Measurements from ENCODE around the gene KRTAP2-1.
A peak's percentile ranks its signal among the peaks of the same experiment; 100 is the strongest.
"Not testable (repeated sequence)": the region's sequence is repeated elsewhere in the genome, so short reads cannot be mapped to it uniquely, and the experiment has no call there.

Gene KRTAP2-1
- 0 reads per million in 18 experiments for total RNA-seq

- DNase-seq = not testable (repeated sequence)
Observed at GRCh38 chr17:41046735-41047465, at the start of gene KRTAP2-1. Gene KRTAP2-1, minus strand, starts transcription at chr17:41047316. Its CDS starts 49 bp downstream, at chr17:41047267.

GRCh38 chr17:41096055-41096454 lies 48.9 kb upstream of the KRTAP2-1 start:
- no peak for DNase-seq

GRCh38 chr17:41088760-41089352 lies 41.7 kb upstream of the KRTAP2-1 start:
- not testable (repeated sequence) for DNase-seq

- not testable (repeated sequence) for DNase-seq
Observed at GRCh38 chr17:41084100-41084856, 37.2 kb upstream of the KRTAP2-1 start, which contains the start of gene KRTAP4-7. Gene KRTAP4-7, plus strand, starts transcription at chr17:41084150. Its CDS starts 57 bp downstream, at chr17:41084207.

- DNase-seq = not testable (repeated sequence)
Observed at GRCh38 chr17:41083427-41083826, 36.3 kb upstream of the KRTAP2-1 start.

- DNase-seq = no peak
Observed at GRCh38 chr17:41082626-41083025, 35.5 kb upstream of the KRTAP2-1 start.

GRCh38 chr17:41076788-41077187 lies 29.7 kb upstream of the KRTAP2-1 start:
- DNase-seq = no peak

GRCh38 chr17:41073676-41074075 lies 26.6 kb upstream of the KRTAP2-1 start:
- no peak for DNase-seq

- no peak for DNase-seq
Observed at GRCh38 chr17:41071606-41072360, 24.7 kb upstream of the KRTAP2-1 start.

GRCh38 chr17:41069031-41069430 lies 21.9 kb upstream of the KRTAP2-1 start:
- DNase-seq = peak in 1 of 2 donors; percentile 22

GRCh38 chr17:41067281-41067680 lies 20.2 kb upstream of the KRTAP2-1 start:
- DNase-seq = no peak

GRCh38 chr17:41065829-41066624 lies 18.9 kb upstream of the KRTAP2-1 start, which contains the start of gene KRTAP2-4:
Gene KRTAP2-4, minus strand, starts transcription at chr17:41065879. Its CDS starts 34 bp downstream, at chr17:41065845.
- peak in 1 of 2 donors; percentile 11 for DNase-seq

GRCh38 chr17:41065016-41065689 lies 18.0 kb upstream of the KRTAP2-1 start:
- DNase-seq = not testable (repeated sequence)

- DNase-seq = no peak
Observed at GRCh38 chr17:41064301-41064700, 17.2 kb upstream of the KRTAP2-1 start.

- no peak for DNase-seq
Observed at GRCh38 chr17:41063449-41063848, 16.3 kb upstream of the KRTAP2-1 start.

- DNase-seq = no peak
Observed at GRCh38 chr17:41061964-41062363, 14.8 kb upstream of the KRTAP2-1 start.

- no peak for DNase-seq
Observed at GRCh38 chr17:41060052-41060604, 13.0 kb upstream of the KRTAP2-1 start, which contains the start of gene KRTAP2-3. Gene KRTAP2-3, minus strand, starts transcription at chr17:41060114. Its CDS starts 64 bp downstream, at chr17:41060050.

GRCh38 chr17:41059276-41060051 lies 12.3 kb upstream of the KRTAP2-1 start:
- not testable (repeated sequence) for DNase-seq

- no peak for DNase-seq
Observed at GRCh38 chr17:41058741-41059140, 11.6 kb upstream of the KRTAP2-1 start.

GRCh38 chr17:41057547-41057946 lies 10.4 kb upstream of the KRTAP2-1 start:
- no peak for DNase-seq

Data from inflammatory macrophage (primary cell).